MM.1S (cell line): ENCODE results near the gene TOR3A.

Source experiments
- DNase-seq: peaks from one replicate; pipeline ENCODE4 v3.0.0-alpha.2; 2015
- H2AFZ ChIP-seq: fragments of 300-600 bp; sonication (generic); 2 replicates; pipeline ENCODE4 v1.6.0; 2016; ENCODE audit warnings: antibody characterized with exemption, low read length
- H3F3A ChIP-seq: fragments of 300-600 bp; sonication (generic); 2 replicates; pipeline ENCODE4 v1.6.1; 2016; ENCODE audit warnings: mild to moderate bottlenecking, antibody characterized with exemption, low read length, moderate library complexity, mixed read lengths; ENCODE audit not compliant: insufficient read depth
- H3K27ac ChIP-seq: fragments of 300-600 bp; sonication (generic); 2 replicates; pipeline ENCODE4 v1.5.1; 2016; ENCODE audit warnings: mild to moderate bottlenecking, low read length
- H3K27me3 ChIP-seq: fragments of 300-600 bp; sonication (generic); replicated peaks from 2 replicates; pipeline ENCODE4 v1.6.0; 2016; ENCODE audit warnings: low read length; ENCODE audit not compliant: insufficient read depth
- H3K36me3 ChIP-seq: fragments of 300-600 bp; sonication (generic); replicated peaks from 2 replicates; pipeline ENCODE4 v1.6.1; 2016; ENCODE audit warnings: mild to moderate bottlenecking, low read length, mixed read lengths; ENCODE audit not compliant: insufficient read depth
- H3K4me1 ChIP-seq: fragments of 300-600 bp; sonication (generic); 2 replicates; pipeline ENCODE4 v1.6.1; 2016; ENCODE audit warnings: low read length, mixed read lengths
- H3K4me2 ChIP-seq: fragments of 300-600 bp; sonication (generic); 2 replicates; pipeline ENCODE4 v1.6.0; 2016; ENCODE audit warnings: low read depth, low read length
- H3K4me3 ChIP-seq: fragments of 300-600 bp; sonication (generic); 2 replicates; pipeline ENCODE4 v1.5.1; 2016; ENCODE audit warnings: low read length, mixed read lengths
- H3K79me2 ChIP-seq: fragments of 300-600 bp; sonication (generic); 2 replicates; pipeline ENCODE4 v1.6.1; 2016; ENCODE audit warnings: mixed run types, low read length, mixed read lengths
- H3K9ac ChIP-seq: fragments of 300-600 bp; sonication (generic); 2 replicates; pipeline ENCODE4 v1.6.1; 2016; ENCODE audit warnings: low read length, mixed read lengths
- H3K9me2 ChIP-seq: fragments of 300-600 bp; sonication (generic); replicated peaks from 2 replicates; pipeline ENCODE4 v1.6.1; 2016; ENCODE audit warnings: mild to moderate bottlenecking, low read length, mixed read lengths; ENCODE audit not compliant: insufficient read depth
- H3K9me3 ChIP-seq: fragments of 300-600 bp; sonication (generic); replicated peaks from 2 replicates; pipeline ENCODE4 v1.6.1; 2016; ENCODE audit warnings: mild to moderate bottlenecking, low read length, mixed read lengths; ENCODE audit not compliant: insufficient read depth
- H4K20me1 ChIP-seq: fragments of 300-600 bp; sonication (generic); 2 replicates; pipeline ENCODE4 v1.6.1; 2016; ENCODE audit warnings: mild to moderate bottlenecking, low read length, moderate library complexity, mixed read lengths; ENCODE audit not compliant: insufficient read depth
- CTCF ChIP-seq: fragments of 300-600 bp; sonication (generic); IDR thresholded peaks from 2 replicates; pipeline ENCODE4 v1.5.1; 2016; ENCODE audit warnings: antibody characterized with exemption, low read length, mixed read lengths
- EZH2 ChIP-seq: fragments of 300-600 bp; sonication (generic); optimal IDR thresholded peaks from 2 replicates; pipeline ENCODE3; 2017; ENCODE audit warnings: low read depth, mild to moderate bottlenecking, antibody characterized with exemption, low read length, mixed read lengths
- EZH2phosphoT487 ChIP-seq: fragments of 300-600 bp; sonication (generic); IDR thresholded peaks from 2 replicates; pipeline ENCODE4 v1.6.1; 2018; ENCODE audit warnings: antibody characterized with exemption, low read length

TOR3A gene

GRCh38 chr1:179101566-179101965 lies 19.7 kb downstream of the TOR3A start:
- H3K4me2 ChIP-seq: no peak overlapping the region
- no peaks in the 10 kb centered on the region for H3K36me3 ChIP-seq
- H3F3A ChIP-seq: peaks cover 2% of the 10 kb centered on the region
- no peaks in the 10 kb centered on the region for H3K9me3 ChIP-seq
- no peak overlapping the region for H3K9ac ChIP-seq
- no peak overlapping the region for H3K27ac ChIP-seq
- TF ChIP-seq CTCF (no peak), EZH2 (no peak), EZH2phosphoT487 (no peak)
- DNase-seq: no peak
- no peak overlapping the region for H3K4me3 ChIP-seq
- no peaks in the 10 kb centered on the region for H3K79me2 ChIP-seq
- H3K4me1 ChIP-seq: no peaks in the 10 kb centered on the region
- no peaks in the 10 kb centered on the region for H3K27me3 ChIP-seq
- H4K20me1 ChIP-seq: no peaks in the 10 kb centered on the region
- H3K9me2 ChIP-seq: no peaks in the 10 kb centered on the region
- H2AFZ ChIP-seq: no peak overlapping the region

GRCh38 chr1:179103999-179104398 lies 22.1 kb downstream of the TOR3A start:
- Histone ChIP-seq H3K9ac (no peak overlapping the region), H3K4me1 (no peaks in the 10 kb centered on the region), H3K9me2 (no peaks in the 10 kb centered on the region), H3K79me2 (no peaks in the 10 kb centered on the region), H3K27ac (no peak overlapping the region), H3F3A (no peaks in the 10 kb centered on the region), H2AFZ (no peak overlapping the region), H3K4me2 (no peak overlapping the region), H3K9me3 (no peaks in the 10 kb centered on the region), H4K20me1 (no peaks in the 10 kb centered on the region), H3K36me3 (no peaks in the 10 kb centered on the region), H3K27me3 (no peaks in the 10 kb centered on the region), H3K4me3 (no peak overlapping the region)
- no peak for TF ChIP-seq CTCF
- no peak for TF ChIP-seq EZH2
- TF ChIP-seq EZH2phosphoT487: no peak
- no peak for DNase-seq

- no peak for DNase-seq
- Histone ChIP-seq H4K20me1 (no peaks in the 10 kb centered on the region), H3K9me2 (no peaks in the 10 kb centered on the region), H3K27ac (no peak overlapping the region), H3K27me3 (no peaks in the 10 kb centered on the region), H3K4me2 (no peak overlapping the region), H3K4me1 (no peaks in the 10 kb centered on the region), H3K9me3 (no peaks in the 10 kb centered on the region), H3K36me3 (no peaks in the 10 kb centered on the region), H3F3A (no peaks in the 10 kb centered on the region), H3K79me2 (no peaks in the 10 kb centered on the region), H3K9ac (no peak overlapping the region), H2AFZ (no peak overlapping the region), H3K4me3 (no peak overlapping the region)
- TF ChIP-seq CTCF (no peak), EZH2phosphoT487 (no peak), EZH2 (no peak)
Observed at GRCh38 chr1:179104611-179105250, 22.9 kb downstream of the TOR3A start.
